Spinal cord (tissue), 10 donors: ENCODE data around the gene ZNF860. TPM values are rescaled to one million over a fixed set of nuclear protein-coding genes. Genes with fewer than 3 reads are reported as not detected.
"Not testable (repeated sequence)": the region's sequence is repeated elsewhere in the genome, so short reads cannot be mapped to it uniquely, and the experiment has no call there.

Experiments
- DNase-seq, 6 donors: peaks; one replicate each; pipeline versions ENCODE4 v3.0.0 to v3.0.0-alpha.2; 2013 to 2015; ENCODE audit warnings: low spot score in 6 of 6, low read depth in 4 of 6
- H3K27ac ChIP-seq: one replicate; pipeline ENCODE4 v1.5.1; 2013; ENCODE audit warnings: low read depth, low read length, control low read depth
- H3K27me3 ChIP-seq: one replicate; pipeline ENCODE4 v1.6.1; 2013; ENCODE audit warnings: low read length; ENCODE audit not compliant: control insufficient read depth, insufficient read depth
- H3K36me3 ChIP-seq: one replicate; pipeline ENCODE4 v1.6.1; 2013; ENCODE audit warnings: low read length; ENCODE audit not compliant: control insufficient read depth, insufficient read depth
- H3K4me1 ChIP-seq: one replicate; pipeline ENCODE4 v1.6.1; 2013; ENCODE audit warnings: low read length; ENCODE audit not compliant: control insufficient read depth, insufficient read depth
- H3K4me3 ChIP-seq: one replicate; pipeline ENCODE4 v1.5.1; 2013; ENCODE audit warnings: low read depth, low read length, control low read depth
- H3K9me3 ChIP-seq: one replicate; pipeline ENCODE4 v1.6.1; 2013; ENCODE audit warnings: low read length; ENCODE audit not compliant: control insufficient read depth, insufficient read depth
- WGBS: methylation state at CpG from one replicate; pipeline ENCODE4 v1.1.5; 2013; ENCODE audit warnings: missing lambda C conversion rate; ENCODE audit not compliant: insufficient coverage; 5-methylcytosine and 5-hydroxymethylcytosine counted together
- polyA plus RNA-seq, 2 donors: library from polyadenylated mRNA; unstranded; fragments of 120-200 nt; gene quantifications; one replicate each; pipeline ENCODE4 v1.2.1, GENCODE V29; 2013; ENCODE audit not compliant: insufficient read length in 2 of 2
- total RNA-seq, 2 donors: library from RNA; depleted of rRNA in 1 of 2; stranded (reverse); fragments of 120-200 nt in 1 of 2; fragments of >200 nt in 1 of 2; gene quantifications; one replicate each; pipeline versions ENCODE4 v1.2.3 to v1.2.4, GENCODE V29; 2013 to 2014
- donor health status: healthy.

The ZNF860 gene
- total and polyA plus RNA-seq, 4 donors = 1.0 to 2.7 (median 1.7) TPM

DNA sequence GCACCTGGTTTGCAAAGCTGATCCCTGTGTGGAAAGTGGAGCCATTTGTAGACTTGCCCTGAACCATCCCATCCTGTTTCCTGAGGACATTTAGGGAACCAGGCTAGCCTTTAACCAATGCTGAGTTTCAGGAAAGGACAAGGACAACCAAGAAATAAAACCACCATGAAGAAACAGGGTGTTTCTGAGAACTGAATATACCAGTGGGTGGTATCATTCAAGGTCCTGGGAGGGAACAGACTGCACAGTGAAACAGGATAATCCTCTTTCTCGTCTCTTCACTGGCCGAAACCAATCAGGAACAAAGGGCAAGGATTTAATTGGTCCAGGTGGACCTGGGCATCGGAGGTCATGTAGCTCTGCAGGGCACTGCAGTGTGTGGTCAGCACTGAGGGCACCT lies 21.8 kb downstream of the ZNF860 start:
- H3K4me3 ChIP-seq = no peak overlapping the region
- no peak for DNase-seq
- H3K27ac ChIP-seq = no peak overlapping the region
- no peaks in the 10 kb centered on the region for H3K27me3 ChIP-seq
- no peaks in the 10 kb centered on the region for H3K9me3 ChIP-seq
- no peaks in the 10 kb centered on the region for H3K4me1 ChIP-seq
- 66% methylated on average over 3 of the region's 3 CpGs for WGBS
- H3K36me3 ChIP-seq = no peaks in the 10 kb centered on the region

DNA sequence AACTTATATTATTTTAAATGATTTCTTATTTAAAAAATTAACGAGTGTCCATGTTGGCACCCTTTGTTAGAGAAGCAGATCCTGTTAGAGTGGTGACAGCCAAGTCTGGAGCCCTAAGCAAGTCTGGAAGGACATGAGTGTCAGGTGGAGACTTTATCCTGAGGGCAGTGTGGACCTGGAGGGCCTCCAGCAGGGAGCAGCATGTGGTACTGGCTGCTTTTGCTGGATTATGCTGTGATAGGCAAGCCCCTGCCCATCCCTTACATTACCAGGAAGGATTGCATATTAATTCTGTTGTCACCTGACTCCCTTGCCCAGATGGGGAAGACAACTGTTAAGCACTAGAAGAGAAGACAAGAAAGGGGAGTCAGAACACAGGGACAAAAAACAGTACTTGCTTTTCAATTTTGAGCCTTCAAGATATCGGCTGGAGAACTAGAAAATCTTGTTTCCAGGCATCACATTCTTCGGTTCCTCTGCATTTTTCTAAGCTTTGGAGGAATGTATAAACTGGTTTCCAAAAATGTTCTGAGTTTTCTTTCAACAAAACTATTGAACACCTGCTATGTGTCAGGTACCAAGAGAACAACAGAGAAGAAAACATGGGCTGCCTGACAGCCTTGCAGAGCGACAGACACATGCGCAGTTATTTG lies 22.7 kb downstream of the ZNF860 start:
- Histone ChIP-seq H3K4me3 (no peak overlapping the region), H3K27ac (no peak overlapping the region), H3K27me3 (no peaks in the 10 kb centered on the region), H3K36me3 (no peaks in the 10 kb centered on the region), H3K4me1 (no peaks in the 10 kb centered on the region), H3K9me3 (no peaks in the 10 kb centered on the region)
- DNase-seq = peak in 1 of 6 donors; percentile 24
- WGBS = 75% methylated on average over 1 of the region's 5 CpGs

DNA sequence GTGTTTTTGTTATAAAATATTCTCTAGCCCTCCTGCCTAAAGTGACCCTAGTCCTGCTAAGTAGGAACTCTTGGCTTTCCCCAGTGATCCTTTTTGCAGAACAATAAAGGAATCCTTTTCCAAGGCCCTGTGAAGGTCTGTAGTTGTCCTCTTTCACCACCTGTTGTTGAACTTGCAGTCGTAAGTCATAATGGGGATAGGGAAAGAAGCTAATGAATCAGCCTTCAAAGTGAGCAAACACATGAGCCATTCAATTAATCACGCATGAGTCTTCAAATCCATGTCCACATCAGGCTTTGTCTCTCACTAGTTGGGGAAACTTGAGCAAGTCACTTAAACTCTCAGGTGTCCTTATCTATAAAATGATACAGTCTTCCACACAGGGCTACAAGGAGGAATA lies 27.6 kb downstream of the ZNF860 start:
- no peak for DNase-seq
- H3K27ac ChIP-seq = no peak overlapping the region
- WGBS = no CpG with 5 or more reads among the region's 2 CpGs

DNA sequence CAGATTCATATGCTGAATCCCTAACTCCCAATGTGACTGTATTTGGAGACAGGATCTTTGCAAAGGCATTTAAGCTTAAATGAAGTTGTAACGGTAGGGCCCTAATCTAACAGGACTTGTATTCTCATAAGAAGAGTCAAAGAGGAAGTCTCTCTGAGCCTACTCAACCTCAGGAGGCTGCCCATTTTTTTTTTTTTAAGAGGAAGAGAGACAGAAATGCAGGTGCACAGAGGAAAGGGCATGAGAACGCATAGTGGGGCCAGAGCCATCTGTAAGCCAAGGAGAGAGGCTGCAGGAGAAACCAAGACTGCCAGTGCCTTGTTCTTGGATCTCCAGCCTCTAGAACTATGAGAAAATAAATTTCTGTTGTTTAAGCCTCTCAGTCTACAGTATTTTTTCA lies 28.4 kb downstream of the ZNF860 start:
- H3K36me3 ChIP-seq = no peaks in the 10 kb centered on the region
- no peaks in the 10 kb centered on the region for H3K4me1 ChIP-seq
- no peak overlapping the region for H3K4me3 ChIP-seq
- DNase-seq = no peak
- H3K27me3 ChIP-seq = no peaks in the 10 kb centered on the region
- H3K27ac ChIP-seq = no peak overlapping the region
- no peaks in the 10 kb centered on the region for H3K9me3 ChIP-seq
- WGBS = no CpG with 5 or more reads among the region's 2 CpGs

More for the DNA sequence above, 27.6 kb downstream of the ZNF860 start:
- H3K4me3 ChIP-seq = no peak overlapping the region
- H3K4me1 ChIP-seq = no peaks in the 10 kb centered on the region
- H3K36me3 ChIP-seq = no peaks in the 10 kb centered on the region
- H3K9me3 ChIP-seq = no peaks in the 10 kb centered on the region
- H3K27me3 ChIP-seq = no peaks in the 10 kb centered on the region

DNA sequence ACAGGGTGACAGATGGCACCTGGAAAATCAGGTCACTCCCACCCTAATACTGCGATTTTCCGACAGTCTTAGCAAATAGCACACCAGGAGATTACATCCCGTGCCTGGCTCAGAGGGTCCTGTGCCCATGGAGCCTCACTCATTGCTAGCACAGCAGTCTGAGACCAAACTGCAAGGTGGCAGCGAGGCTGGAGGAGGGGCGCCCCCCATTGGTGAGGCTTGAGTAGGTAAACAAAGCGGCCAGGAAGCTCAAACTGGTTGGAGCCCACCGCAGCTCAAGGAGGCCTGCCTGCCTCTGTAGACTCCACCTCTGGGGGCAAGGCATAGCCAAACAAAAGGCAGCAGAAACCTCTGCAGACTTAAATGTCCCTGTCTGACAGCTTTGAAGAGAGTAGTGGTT lies 29.1 kb downstream of the ZNF860 start:
- 97% methylated on average over 3 of the region's 7 CpGs for WGBS
- not testable (repeated sequence) for H3K36me3 ChIP-seq, H3K9me3 ChIP-seq, H3K27ac ChIP-seq, H3K4me3 ChIP-seq, H3K4me1 ChIP-seq, DNase-seq, H3K27me3 ChIP-seq

DNA sequence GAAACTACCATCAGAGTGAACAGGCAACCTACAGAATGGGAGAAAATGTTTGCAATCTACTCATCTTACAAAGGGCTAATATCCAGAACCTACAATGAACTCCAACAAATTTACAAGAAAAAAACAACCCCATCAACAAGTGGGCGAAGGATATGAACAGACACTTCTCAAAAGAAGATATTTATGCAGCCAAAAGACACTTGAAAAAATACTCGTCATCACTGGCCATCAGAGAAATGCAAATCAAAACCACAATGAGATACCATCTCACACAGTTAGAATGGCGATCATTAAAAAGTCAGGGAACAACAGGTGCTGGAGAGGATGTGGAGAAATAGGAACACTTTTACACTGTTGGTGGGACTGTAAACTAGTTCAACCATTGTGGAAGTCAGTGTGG lies 34.1 kb downstream of the ZNF860 start:
- H3K36me3 ChIP-seq, H3K27me3 ChIP-seq, H3K9me3 ChIP-seq, H3K4me1 ChIP-seq, DNase-seq, H3K4me3 ChIP-seq, H3K27ac ChIP-seq: not testable (repeated sequence)
- no CpG with 5 or more reads among the region's 3 CpGs for WGBS

DNA sequence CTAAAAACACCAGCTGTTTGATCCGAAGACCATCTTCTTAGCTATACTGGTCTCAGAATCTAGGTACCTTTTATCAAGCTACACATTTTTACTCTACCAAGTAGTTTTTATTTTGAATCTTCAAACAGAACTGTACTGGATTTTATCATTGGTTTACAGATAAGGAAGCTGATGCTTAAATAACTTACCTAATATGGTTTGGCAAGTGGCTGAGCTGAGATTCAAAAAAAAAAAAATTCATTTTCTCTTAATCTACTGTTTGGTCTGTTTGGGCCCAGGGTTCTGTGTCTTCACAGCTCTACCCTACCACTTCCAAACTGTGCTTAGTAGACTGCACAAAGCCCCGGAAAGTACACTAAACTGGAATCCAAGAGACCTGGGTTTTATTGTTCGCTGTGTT lies 35.7 kb downstream of the ZNF860 start:
- H3K9me3 ChIP-seq = no peaks in the 10 kb centered on the region
- WGBS = 100% methylated on average over 1 of the region's 3 CpGs
- no peaks in the 10 kb centered on the region for H3K36me3 ChIP-seq
- no peak overlapping the region for H3K27ac ChIP-seq
- no peak for DNase-seq
- no peaks in the 10 kb centered on the region for H3K4me1 ChIP-seq
- no peaks in the 10 kb centered on the region for H3K27me3 ChIP-seq
- no peak overlapping the region for H3K4me3 ChIP-seq

DNA sequence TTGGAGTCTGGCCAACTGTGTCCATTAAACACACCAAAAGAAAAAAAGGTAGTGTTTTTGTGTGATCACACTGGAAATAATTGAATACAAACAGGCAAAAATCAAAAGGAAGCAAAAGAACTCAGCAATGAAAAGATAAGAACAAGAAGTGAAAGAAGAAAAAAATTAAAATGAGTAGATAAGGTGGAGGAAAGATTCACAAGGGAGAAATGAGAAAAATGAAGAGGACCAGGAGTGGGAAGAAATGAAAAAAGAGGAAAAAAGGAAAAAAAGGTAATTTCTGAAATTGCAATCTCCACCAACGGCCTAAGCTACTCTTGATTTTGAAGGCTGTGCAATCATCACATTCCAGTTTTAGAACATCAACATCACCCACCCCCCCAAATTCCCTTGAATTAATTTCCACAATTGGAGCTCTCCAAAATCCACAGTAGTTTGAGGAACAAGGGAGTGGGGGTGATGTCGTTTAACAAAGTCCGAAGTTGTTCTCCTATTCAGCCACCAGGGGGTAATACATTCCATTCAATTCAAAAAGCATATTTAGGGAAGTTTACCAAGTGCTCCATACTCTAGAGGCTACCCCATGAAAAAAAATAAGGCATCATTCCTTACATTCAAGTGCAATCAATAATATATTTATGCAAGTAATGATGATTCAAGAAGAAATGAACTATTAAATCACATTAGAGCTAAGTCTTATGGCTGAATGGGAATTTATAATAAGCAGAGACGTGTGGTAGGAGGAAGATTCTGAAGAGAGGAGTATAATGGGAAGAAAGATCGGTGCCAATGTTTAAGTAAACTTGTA lies 37.4 kb downstream of the ZNF860 start:
- Histone ChIP-seq H3K27ac (no peak overlapping the region), H3K4me1 (no peaks in the 10 kb centered on the region), H3K36me3 (no peaks in the 10 kb centered on the region), H3K9me3 (no peaks in the 10 kb centered on the region), H3K4me3 (no peak overlapping the region), H3K27me3 (no peaks in the 10 kb centered on the region)
- WGBS = no CpG with 5 or more reads among the region's 5 CpGs
- DNase-seq = peak in 4 of 6 donors; percentile 13 to 74 (median 38)

DNA sequence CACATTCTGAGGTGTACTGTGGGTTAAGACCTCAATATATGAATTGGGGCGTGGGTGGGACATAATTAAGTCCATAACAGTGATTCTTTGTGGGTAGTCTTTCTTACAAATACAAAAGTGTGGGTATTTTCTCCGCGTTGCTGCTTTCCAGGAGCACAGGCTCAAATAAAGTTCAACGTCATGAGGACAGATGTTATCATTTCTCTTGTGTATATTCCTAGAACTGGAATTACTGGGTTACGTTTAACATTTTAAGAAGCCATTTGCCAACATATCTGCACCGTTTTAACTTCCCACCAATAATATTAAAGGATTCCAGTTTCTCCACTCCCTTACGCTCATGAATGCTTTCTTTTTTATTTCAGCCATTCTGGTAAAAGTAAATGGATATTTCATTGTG lies 39.6 kb downstream of the ZNF860 start:
- H3K27me3 ChIP-seq = no peaks in the 10 kb centered on the region
- H3K36me3 ChIP-seq = no peaks in the 10 kb centered on the region
- no CpG with 5 or more reads among the region's 7 CpGs for WGBS

DNA sequence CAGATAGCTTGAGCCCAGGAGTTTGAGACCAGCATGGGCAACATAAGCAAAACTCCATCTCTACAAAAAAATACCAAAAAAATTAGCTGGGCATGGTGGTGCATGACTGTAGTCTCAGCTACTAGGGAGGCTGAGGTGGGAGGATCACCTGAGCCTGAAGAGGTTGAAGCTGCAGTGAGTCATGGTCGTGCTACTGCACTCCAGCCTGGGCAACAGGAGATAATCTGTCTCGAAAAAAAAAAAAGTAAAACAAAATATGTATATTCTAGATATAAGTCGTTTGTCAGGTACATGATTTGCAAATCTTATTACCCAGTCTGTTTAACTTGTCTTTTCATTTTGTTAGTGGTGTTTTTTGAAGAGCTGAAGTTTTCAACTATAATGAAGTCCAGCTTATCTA lies 40.2 kb downstream of the ZNF860 start:
- Histone ChIP-seq H3K36me3 (no peaks in the 10 kb centered on the region), H3K4me3 (no peak overlapping the region), H3K9me3 (no peaks in the 10 kb centered on the region), H3K27ac (no peak overlapping the region), H3K4me1 (no peaks in the 10 kb centered on the region), H3K27me3 (no peaks in the 10 kb centered on the region)
- WGBS = no CpG with 5 or more reads among the region's 3 CpGs
- DNase-seq = no peak

More for the DNA sequence above, 39.6 kb downstream of the ZNF860 start:
- no peak overlapping the region for H3K4me3 ChIP-seq
- H3K4me1 ChIP-seq = no peaks in the 10 kb centered on the region
- H3K9me3 ChIP-seq = no peaks in the 10 kb centered on the region
- H3K27ac ChIP-seq = no peak overlapping the region
- no peak for DNase-seq
